Measurements from ENCODE around the gene ZNF554. TPM values are rescaled to one million over a fixed set of nuclear protein-coding genes. Genes with fewer than 3 reads are reported as not detected.

The ZNF554 gene
- total RNA-seq, 2 donors from 2014 or later: 3.6 to 4.4 TPM

GRCh38 chr19:2824129-2824528 is 4.5 kb downstream of the ZNF554 start:
- TF ChIP-seq POLR2A (IDR thresholded peaks at IDR 0.05): no peak
- no peak for TF ChIP-seq CTCF (IDR thresholded peaks at IDR 0.05)
- Histone ChIP-seq H3K36me3 (replicated peaks in 1 of 2; ENCODE audit: insufficient read depth in 1 of 2, low read depth in 2 of 2) (no peaks in the 10 kb centered on the region), H3K4me3 (no peak overlapping the region), H3K9me3 (no peaks in the 10 kb centered on the region), H3K27me3 (no peaks in the 10 kb centered on the region), H3K4me1 (peaks cover 14% of the 10 kb centered on the region), H3K27ac (no peak overlapping the region)
- 82% methylated on average over 8 of the region's 8 CpGs; no CpG with 5 or more reads in 1 of the 2 donors for WGBS, 2 donors
- intact Hi-C loops (cut with DNase I): no loop called here
- ATAC-seq (no peak), DNase-seq (no peak)

- no peaks in the 10 kb centered on the region for H3K27me3 ChIP-seq
- no peak for ATAC-seq
- H3K4me3 ChIP-seq: no peak overlapping the region
- H3K27ac ChIP-seq: no peak overlapping the region
- intact Hi-C loops (cut with DNase I): no loop called here
- no peak for TF ChIP-seq POLR2A (IDR thresholded peaks at IDR 0.05)
- TF ChIP-seq CTCF (IDR thresholded peaks at IDR 0.05): no peak
- no peaks in the 10 kb centered on the region for H3K36me3 ChIP-seq (replicated peaks in 1 of 2; ENCODE audit: insufficient read depth in 1 of 2, low read depth in 2 of 2)
- no peak for DNase-seq
- H3K9me3 ChIP-seq: peaks cover 0 to 4% (median 0%) of the 10 kb centered on the region in 3 donors
- WGBS, 2 donors: 86 to 94% methylated on average over 2 of the region's 2 CpGs
- H3K4me1 ChIP-seq: no peaks in the 10 kb centered on the region
These were observed 7.4 kb downstream of the ZNF554 start for GRCh38 chr19:2827022-2827421.

- TF ChIP-seq POLR2A (IDR thresholded peaks at IDR 0.05): no peak
- no peak for TF ChIP-seq CTCF (IDR thresholded peaks at IDR 0.05)
- 94 to 96% methylated on average over 13 of the region's 13 CpGs for WGBS, 2 donors
- no peaks in the 10 kb centered on the region for H3K4me1 ChIP-seq
These were observed 8.3 kb downstream of the ZNF554 start for GRCh38 chr19:2827840-2828489.

GRCh38 chr19:2834294-2834871 is 14.7 kb downstream of the ZNF554 start:
- DNase-seq (no peak), ATAC-seq (no peak)
- Histone ChIP-seq H3K4me3 (no peak overlapping the region), H3K4me1 (no peaks in the 10 kb centered on the region), H3K9me3 (peaks cover 0 to 33% (median 7%) of the 10 kb centered on the region in 3 donors), H3K27me3 (no peaks in the 10 kb centered on the region), H3K36me3 (replicated peaks in 1 of 2; ENCODE audit: insufficient read depth in 1 of 2, low read depth in 2 of 2) (peaks cover 6 to 19% of the 10 kb centered on the region in 2 donors), H3K27ac (no peak overlapping the region)
- no peak for TF ChIP-seq CTCF (IDR thresholded peaks at IDR 0.05)
- TF ChIP-seq POLR2A (IDR thresholded peaks at IDR 0.05): no peak
- 91 to 96% methylated on average over 17 to 19 of the region's 19 CpGs for whole genome bisulfite sequencing, 2 donors
- intact Hi-C loops (cut with DNase I): no loop called here

More at GRCh38 chr19:2827840-2828489, 8.3 kb downstream of the ZNF554 start:
- peaks cover 0 to 11% (median 0%) of the 10 kb centered on the region in 3 donors for H3K9me3 ChIP-seq
- no peak overlapping the region for H3K27ac ChIP-seq
- peaks cover 0 to 7% of the 10 kb centered on the region in 2 donors for H3K36me3 ChIP-seq (replicated peaks in 1 of 2; ENCODE audit: insufficient read depth in 1 of 2, low read depth in 2 of 2)
- ATAC-seq (no peak), DNase-seq (no peak)
- no peak overlapping the region for H3K4me3 ChIP-seq
- H3K27me3 ChIP-seq: no peaks in the 10 kb centered on the region
- intact Hi-C loops (cut with DNase I): no loop called here
